ENCODE results near the gene SMYD3. TPM values are rescaled to one million over a fixed set of nuclear protein-coding genes. Genes with fewer than 3 reads are reported as not detected.

The SMYD3 gene
- total RNA-seq, 1 experiment from 2014 or later = 25.5 TPM

- H2BK20ac ChIP-seq (ENCODE audit: low read depth, low read length, poor library complexity, severe bottlenecking) = no peak overlapping the region
- no peaks in the 10 kb centered on the region for H3K79me2 ChIP-seq (ENCODE audit: insufficient read depth, low read length)
- no peaks in the 10 kb centered on the region for H4K20me1 ChIP-seq (ENCODE audit: control insufficient read depth, insufficient read depth, insufficient read length)
- no peak overlapping the region for H2AFZ ChIP-seq (ENCODE audit: low read length)
- H3K9me3 Mint-ChIP-seq = 0 out of 5 replicates have a peak, but pooled peaks cover 0 to under 1% of the 10 kb centered on the region in 2 experiments
- H3K23ac ChIP-seq (ENCODE audit: insufficient read length, low read depth, low read length) = no peak overlapping the region
- no peak overlapping the region for H3K4ac ChIP-seq (ENCODE audit: low read depth, low read length)
- H3K18ac ChIP-seq (ENCODE audit: insufficient read length, low read depth, low read length) = no peak overlapping the region
- no peaks in the 10 kb centered on the region for H3K9me3 ChIP-seq (ENCODE audit: control insufficient read depth, low read depth, low read length)
- DNase-seq = peak; percentile 43
- H4K5ac ChIP-seq (ENCODE audit: insufficient read length, low read depth, low read length) = no peak overlapping the region
- no peaks in the 10 kb centered on the region; the same call in 1 of the 2 replicates for H3K4me1 ChIP-seq (ENCODE audit: insufficient read depth, low read length)
- H3K4me1 Mint-ChIP-seq = peaks cover 29 to 33% of the 10 kb centered on the region in 2 experiments
- H3K79me1 ChIP-seq (ENCODE audit: insufficient read depth, low read depth, low read length, poor library complexity, severe bottlenecking) = peaks cover 3% of the 10 kb centered on the region
- no peak overlapping the region for H4K91ac ChIP-seq (ENCODE audit: insufficient read length, low read depth, low read length)
- peak overlapping the region; percentile 93 to 97 (median 94) for H3K27ac Mint-ChIP-seq
- peaks cover 0 to 3% (median under 1%) of the 10 kb centered on the region in 3 experiments; a peak in 1 of 7 replicates for H3K36me3 Mint-ChIP-seq (ENCODE audit: insufficient read depth in 1 of 3, low read depth in 3 of 3)
- H2AK5ac ChIP-seq (ENCODE audit: insufficient read length, low read length) = no peak overlapping the region
- H3K4me3 Mint-ChIP-seq = peak overlapping the region in 1 of 2 experiments; percentile 4; a peak in 1 of 5 replicates
- no peak overlapping the region for H2BK15ac ChIP-seq (ENCODE audit: low read depth, low read length)
- no peak for TF ChIP-seq CTCF (conservative IDR thresholded peaks at IDR 0.05)
- H3K56ac ChIP-seq (ENCODE audit: insufficient read length, low read depth, low read length) = no peak overlapping the region
- no CpG with 5 or more reads among the region's 9 CpGs for WGBS (ENCODE audit: extremely low coverage, insufficient read length, low lambda C conversion rate)
- H3K27me3 Mint-ChIP-seq (ENCODE audit: low read depth) = no peaks in the 10 kb centered on the region
- H2BK120ac ChIP-seq (ENCODE audit: low read depth, low read length, poor library complexity, severe bottlenecking) = no peak overlapping the region
- H2BK12ac ChIP-seq (ENCODE audit: insufficient read length, low read depth, low read length) = no peak overlapping the region
- H3K27me3 ChIP-seq (ENCODE audit: insufficient read depth, low read length) = no peaks in the 10 kb centered on the region
- no peak overlapping the region for H3K9ac ChIP-seq (ENCODE audit: extremely low read depth, insufficient read length, low read length)
- H3K4me2 ChIP-seq (ENCODE audit: insufficient read depth, insufficient read length, low read length) = no peak overlapping the region
- no peak overlapping the region for H3T11ph ChIP-seq (ENCODE audit: low read length)
- peak overlapping the region; percentile 6 for H3K27ac ChIP-seq (ENCODE audit: insufficient read length, low read depth, low read length)
- peak overlapping the region; percentile 78; the same call in 1 of the 2 replicates for H3K14ac ChIP-seq (ENCODE audit: insufficient read depth, low read length)
- H4K8ac ChIP-seq (replicated peaks; ENCODE audit: insufficient read length, low read depth, low read length) = no peak overlapping the region
- H2BK5ac ChIP-seq (ENCODE audit: insufficient read length, low read length) = no peak overlapping the region
- H3K23me2 ChIP-seq (ENCODE audit: insufficient read length, low read depth, low read length, poor library complexity, severe bottlenecking) = no peaks in the 10 kb centered on the region
Measured at GRCh38 chr1:246428542-246429308, 78.4 kb downstream of the SMYD3 start.

Data from H9 (cell line).